Transverse colon (tissue), 4 donors: ENCODE data around the gene ETV6. TPM values are rescaled to one million over a fixed set of nuclear protein-coding genes. Genes with fewer than 3 reads are reported as not detected.

Experiments
- DNase-seq: peaks from one replicate; pipeline ENCODE4 v3.0.0-alpha.2; 2019
- H3K27ac ChIP-seq, 4 donors: fragments of 200-600 bp; sonication (generic); 2 replicates each; pipeline ENCODE4 v1.5.1; 2016 to 2018; ENCODE audit warnings: inconsistent platforms in 4 of 4
- H3K27me3 ChIP-seq: fragments of 200-600 bp; sonication (generic); 2 replicates; pipeline ENCODE4 v1.5.1; 2017; ENCODE audit warnings: inconsistent platforms
- H3K36me3 ChIP-seq, 4 donors: fragments of 200-600 bp; sonication (generic); 2 replicates each; pipeline ENCODE4 v1.5.1; 2017 to 2019; ENCODE audit warnings: inconsistent platforms in 4 of 4
- H3K4me1 ChIP-seq, 4 donors: fragments of 200-600 bp; sonication (generic); 2 replicates each; pipeline ENCODE4 v1.5.1; 2017 to 2020; ENCODE audit warnings: inconsistent platforms in 4 of 4
- H3K4me3 ChIP-seq, 4 donors: fragments of 200-600 bp; sonication (generic); 1 replicate in 1 of 4; 2 replicates in 3 of 4; pipeline versions ENCODE4 v1.5.1 to v1.6.1; 2017 to 2019; ENCODE audit warnings: inconsistent platforms in 4 of 4
- H3K9me3 ChIP-seq, 2 donors: fragments of 200-600 bp; sonication (generic); 2 replicates each; pipeline ENCODE4 v1.5.1; 2017 to 2019; ENCODE audit warnings: inconsistent platforms in 2 of 2
- CTCF ChIP-seq, 5 experiments: fragments of 200-600 bp in 3 of 5; fragments of 450-650 bp in 2 of 5; sonication (generic) in 3 of 5; IDR thresholded peaks; 1 replicate in 2 of 5; 2 replicates in 3 of 5; pipeline ENCODE4 v1.5.1; 2016 to 2017; ENCODE audit warnings: antibody characterized with exemption in 5 of 5, inconsistent platforms in 3 of 5, mild to moderate bottlenecking in 2 of 5, moderate library complexity in 1 of 5
- EP300 ChIP-seq: sonication (generic); formaldehyde crosslinking; IDR thresholded peaks from one replicate; pipeline ENCODE4 v1.6.1; 2017; ENCODE audit warnings: antibody characterized with exemption, low read depth
- POLR2A ChIP-seq: fragments of 450-650 bp; IDR thresholded peaks from one replicate; pipeline ENCODE4 v1.6.1; 2016; ENCODE audit warnings: antibody characterized with exemption, mild to moderate bottlenecking, moderate library complexity
- POLR2AphosphoS5 ChIP-seq, 3 donors: sonication (generic); formaldehyde crosslinking; IDR thresholded peaks; one replicate each; pipeline ENCODE4 v1.6.1; 2016; ENCODE audit warnings: antibody characterized with exemption in 3 of 3
- WGBS, 2 donors: methylation state at CpG; one replicate each; pipeline ENCODE4 v1.1.5; 2018; ENCODE audit warnings: low coverage in 1 of 2; 5-methylcytosine and 5-hydroxymethylcytosine counted together
- in situ Hi-C, 4 donors: fragments of 200-750 bp; cut with MboI; loops; one replicate each; pipeline versions ENCODE4 v1.15.0 to v1.15.1; 2017; ENCODE audit warnings: low sequenced_read_pairs in 3 of 4, low pct_ligation_motif_present in 1 of 4, low pct_unique_long_range_greater_than_20kb in 1 of 4
- intact Hi-C: fragments of 100-400 bp; cut with DNase I; formaldehyde crosslinking; loops from one replicate; pipeline ENCODE4 v1.15.1; 2023; ENCODE audit warnings: low total_unique reads
- total RNA-seq, 4 donors: library from RNA; depleted of rRNA; stranded (reverse); fragments of >200 nt; gene quantifications; one replicate each; pipeline ENCODE4 v1.1.0, GENCODE V29; 2016

The ETV6 gene
- total RNA-seq, 4 donors from 2014 or later: 19.9 to 47.9 (median 41.0) TPM

GRCh38 chr12:11746024-11746771 is 96.7 kb downstream of the ETV6 start:
- no peaks in the 10 kb centered on the region for H3K36me3 ChIP-seq
- H3K4me3 ChIP-seq: no peak overlapping the region
- no peaks in the 10 kb centered on the region for H3K9me3 ChIP-seq
- H3K27me3 ChIP-seq: no peaks in the 10 kb centered on the region
- peaks cover 14 to 49% (median 22%) of the 10 kb centered on the region in 4 donors for H3K4me1 ChIP-seq
- WGBS, 2 donors: 20 to 53% methylated on average over 6 to 8 of the region's 8 CpGs
- TF ChIP-seq CTCF (IDR thresholded peaks at IDR 0.05) (no peak), EP300 (no peak), POLR2AphosphoS5 (IDR thresholded peaks at IDR 0.05) (no peak), POLR2A (no peak)
- peak overlapping the region; percentile 2 to 44 (median 18) for H3K27ac ChIP-seq
- intact Hi-C loops (no loop called here), in situ Hi-C loops (no loop called here)
- no peak for DNase-seq

- in situ Hi-C loops: no loop called here
- no peaks in the 10 kb centered on the region for H3K36me3 ChIP-seq
- no peak overlapping the region for H3K4me3 ChIP-seq
- intact Hi-C loops: no loop called here
- TF ChIP-seq CTCF (IDR thresholded peaks at IDR 0.05): no peak
- TF ChIP-seq EP300: no peak
- TF ChIP-seq POLR2AphosphoS5 (IDR thresholded peaks at IDR 0.05): no peak
- TF ChIP-seq POLR2A: no peak
- H3K27ac ChIP-seq: peak overlapping the region in 1 of 4 donors; percentile 44
- WGBS, 2 donors: 68 to 81% methylated on average over 7 of the region's 7 CpGs
- no peak for DNase-seq
- H3K9me3 ChIP-seq: no peaks in the 10 kb centered on the region
- no peaks in the 10 kb centered on the region for H3K27me3 ChIP-seq
- H3K4me1 ChIP-seq: peaks cover 7 to 45% (median 20%) of the 10 kb centered on the region in 4 donors
Observed at GRCh38 chr12:11746940-11747716, 97.7 kb downstream of the ETV6 start.

GRCh38 chr12:11747969-11748368 is 98.5 kb downstream of the ETV6 start:
- Histone ChIP-seq H3K9me3 (no peaks in the 10 kb centered on the region), H3K4me1 (peaks cover 7 to 52% (median 22%) of the 10 kb centered on the region in 4 donors), H3K27me3 (no peaks in the 10 kb centered on the region), H3K36me3 (no peaks in the 10 kb centered on the region), H3K4me3 (no peak overlapping the region), H3K27ac (peak overlapping the region in 1 of 4 donors; percentile 44)
- in situ Hi-C loops (no loop called here), intact Hi-C loops (no loop called here)
- TF ChIP-seq POLR2AphosphoS5 (IDR thresholded peaks at IDR 0.05) (no peak), EP300 (no peak), CTCF (IDR thresholded peaks at IDR 0.05) (no peak), POLR2A (no peak)
- WGBS, 2 donors: 87% methylated on average over 3 of the region's 3 CpGs; no CpG with 5 or more reads in 1 of the 2 donors
- no peak for DNase-seq

GRCh38 chr12:11748903-11749302 is 99.4 kb downstream of the ETV6 start:
- no peaks in the 10 kb centered on the region for H3K9me3 ChIP-seq
- no peak overlapping the region for H3K4me3 ChIP-seq
- intact Hi-C loops: no loop called here
- WGBS, 2 donors: 88 to 100% methylated on average over 4 to 6 of the region's 6 CpGs
- H3K27ac ChIP-seq: peak overlapping the region in 1 of 4 donors; percentile 5
- H3K36me3 ChIP-seq: no peaks in the 10 kb centered on the region
- in situ Hi-C loops: no loop called here
- no peaks in the 10 kb centered on the region for H3K27me3 ChIP-seq
- H3K4me1 ChIP-seq: peaks cover 10 to 52% (median 25%) of the 10 kb centered on the region in 4 donors
- TF ChIP-seq EP300: no peak
- TF ChIP-seq CTCF (IDR thresholded peaks at IDR 0.05): no peak
- TF ChIP-seq POLR2AphosphoS5 (IDR thresholded peaks at IDR 0.05): no peak
- TF ChIP-seq POLR2A: no peak
- no peak for DNase-seq
